Stimulated activated CD4-positive, alpha-beta T cell treated with anti-CD3 and anti-CD28 coated beads, Interleukin-12 subunit alpha, Interleukin-12 subunit beta, amount 100 ng/mL, for 4 hours (primary cell): ENCODE data around the gene MYL12A.

ENCODE experiments used
- DNase-seq: peaks from one replicate; pipeline ENCODE4 v3.0.0-alpha.2; 2020

The MYL12A gene

GRCh38 chr18:3284501-3284900, 36.9 kb downstream of the MYL12A start:
- DNase-seq: no peak

GRCh38 chr18:3286159-3286558, 38.6 kb downstream of the MYL12A start:
- no peak for DNase-seq

- DNase-seq: no peak
These were observed 45.8 kb downstream of the MYL12A start for GRCh38 chr18:3293196-3293951.

GRCh38 chr18:3294435-3295080, 47.0 kb downstream of the MYL12A start:
- no peak for DNase-seq

- DNase-seq: peak; percentile 91
These were observed 49.7 kb downstream of the MYL12A start for GRCh38 chr18:3297025-3297984.

GRCh38 chr18:3304832-3305231, 57.2 kb downstream of the MYL12A start:
- no peak for DNase-seq

GRCh38 chr18:3305354-3305762, 57.8 kb downstream of the MYL12A start:
- DNase-seq: peak; percentile 4
